Measurements from ENCODE around the gene APBA2.
"Not testable (repeated sequence)": the region's sequence is repeated elsewhere in the genome, so short reads cannot be mapped to it uniquely, and the experiment has no call there.

The APBA2 gene

GRCh38 chr15:29140475-29141307 is 254.9 kb downstream of the APBA2 start:
- no peak for FAIRE-seq

GRCh38 chr15:29141308-29142128 is 255.7 kb downstream of the APBA2 start:
- no peak for FAIRE-seq

GRCh38 chr15:29142129-29142747 is 256.5 kb downstream of the APBA2 start:
- FAIRE-seq, result no peak

- FAIRE-seq, result no peak
Observed at GRCh38 chr15:29143293-29143692, 257.5 kb downstream of the APBA2 start.

GRCh38 chr15:29143909-29144635 is 258.3 kb downstream of the APBA2 start:
- FAIRE-seq, result no peak

- no peak for FAIRE-seq
Observed at GRCh38 chr15:29149738-29150075, 263.9 kb downstream of the APBA2 start.

- FAIRE-seq, result no peak
Observed at GRCh38 chr15:29150515-29151483, 265.0 kb downstream of the APBA2 start.

- FAIRE-seq, result no peak
Observed at GRCh38 chr15:29151484-29151857, 265.7 kb downstream of the APBA2 start.

GRCh38 chr15:29156521-29156920 is 270.7 kb downstream of the APBA2 start:
- no peak for FAIRE-seq

- FAIRE-seq, result no peak
Observed at GRCh38 chr15:29159771-29160455, 274.1 kb downstream of the APBA2 start.

- FAIRE-seq, result no peak
Observed at GRCh38 chr15:29162411-29162810, 276.6 kb downstream of the APBA2 start.

GRCh38 chr15:29167122-29167521 is 281.3 kb downstream of the APBA2 start:
- FAIRE-seq, result not testable (repeated sequence)

All from colon (tissue), 2 donors.